IPS-15b (cell line): ENCODE measurements around the gene CACNA1B.

Source experiments
- H3K27me3 ChIP-seq: one replicate; pipeline ENCODE4 v1.6.1; 2013; ENCODE audit warnings: low read length; ENCODE audit not compliant: control insufficient read depth, insufficient read depth
- H3K36me3 ChIP-seq: one replicate; pipeline ENCODE4 v1.6.1; 2013; ENCODE audit warnings: low read length; ENCODE audit not compliant: control insufficient read depth, insufficient read depth
- H3K4me1 ChIP-seq: one replicate; pipeline ENCODE4 v1.6.1; 2013; ENCODE audit warnings: mild to moderate bottlenecking, low read length; ENCODE audit not compliant: control insufficient read depth, insufficient read depth
- H3K4me3 ChIP-seq: one replicate; pipeline ENCODE4 v1.5.1; 2013; ENCODE audit warnings: low read depth, low read length
- H3K9ac ChIP-seq: one replicate; pipeline ENCODE4 v1.6.1; 2013; ENCODE audit warnings: low read depth, mild to moderate bottlenecking, low read length
- H3K9me3 ChIP-seq: one replicate; pipeline ENCODE4 v1.6.1; 2013; ENCODE audit warnings: mild to moderate bottlenecking, low read length; ENCODE audit not compliant: control insufficient read depth, insufficient read depth

The CACNA1B gene

GRCh38 chr9:137951597-137952490 is 74.3 kb downstream of the CACNA1B start:
- H3K4me3 ChIP-seq, result no peak overlapping the region
- no peaks in the 10 kb centered on the region for H3K9me3 ChIP-seq
- H3K27me3 ChIP-seq, result no peaks in the 10 kb centered on the region
- H3K9ac ChIP-seq, result no peak overlapping the region
- H3K4me1 ChIP-seq, result no peaks in the 10 kb centered on the region
- H3K36me3 ChIP-seq, result peaks cover 10% of the 10 kb centered on the region

GRCh38 chr9:137952976-137953666 is 75.5 kb downstream of the CACNA1B start:
- Histone ChIP-seq H3K9me3 (no peaks in the 10 kb centered on the region), H3K36me3 (peaks cover 16% of the 10 kb centered on the region), H3K27me3 (no peaks in the 10 kb centered on the region), H3K4me1 (no peaks in the 10 kb centered on the region), H3K4me3 (no peak overlapping the region), H3K9ac (no peak overlapping the region)

- H3K36me3 ChIP-seq, result peaks cover 20% of the 10 kb centered on the region
- no peak overlapping the region for H3K4me3 ChIP-seq
- no peak overlapping the region for H3K9ac ChIP-seq
- no peaks in the 10 kb centered on the region for H3K9me3 ChIP-seq
- H3K27me3 ChIP-seq, result no peaks in the 10 kb centered on the region
- no peaks in the 10 kb centered on the region for H3K4me1 ChIP-seq
These were observed 76.3 kb downstream of the CACNA1B start for GRCh38 chr9:137953683-137954438.

- no peak overlapping the region for H3K9ac ChIP-seq
- peaks cover 17% of the 10 kb centered on the region for H3K36me3 ChIP-seq
- H3K4me3 ChIP-seq, result no peak overlapping the region
- H3K4me1 ChIP-seq, result no peaks in the 10 kb centered on the region
- H3K27me3 ChIP-seq, result no peaks in the 10 kb centered on the region
- H3K9me3 ChIP-seq, result no peaks in the 10 kb centered on the region
These were observed 77.6 kb downstream of the CACNA1B start for GRCh38 chr9:137955224-137955570.

- Histone ChIP-seq H3K4me1 (no peaks in the 10 kb centered on the region), H3K9me3 (no peaks in the 10 kb centered on the region), H3K27me3 (no peaks in the 10 kb centered on the region), H3K4me3 (no peak overlapping the region), H3K9ac (no peak overlapping the region), H3K36me3 (peaks cover 17% of the 10 kb centered on the region)
These were observed 78.0 kb downstream of the CACNA1B start for GRCh38 chr9:137955586-137955985.

GRCh38 chr9:137956039-137956438 is 78.5 kb downstream of the CACNA1B start:
- Histone ChIP-seq H3K27me3 (no peaks in the 10 kb centered on the region), H3K4me1 (no peaks in the 10 kb centered on the region), H3K9ac (no peak overlapping the region), H3K36me3 (peaks cover 17% of the 10 kb centered on the region), H3K9me3 (no peaks in the 10 kb centered on the region), H3K4me3 (no peak overlapping the region)

GRCh38 chr9:137956688-137957385 is 79.3 kb downstream of the CACNA1B start:
- no peak overlapping the region for H3K4me3 ChIP-seq
- no peak overlapping the region for H3K9ac ChIP-seq
- no peaks in the 10 kb centered on the region for H3K27me3 ChIP-seq
- H3K36me3 ChIP-seq, result peaks cover 12% of the 10 kb centered on the region
- no peaks in the 10 kb centered on the region for H3K9me3 ChIP-seq
- no peaks in the 10 kb centered on the region for H3K4me1 ChIP-seq

GRCh38 chr9:137959641-137960411 is 82.2 kb downstream of the CACNA1B start:
- peaks cover 10% of the 10 kb centered on the region for H3K36me3 ChIP-seq
- H3K27me3 ChIP-seq, result no peaks in the 10 kb centered on the region
- no peak overlapping the region for H3K9ac ChIP-seq
- no peaks in the 10 kb centered on the region for H3K9me3 ChIP-seq
- H3K4me3 ChIP-seq, result peak overlapping the region; percentile 45
- no peaks in the 10 kb centered on the region for H3K4me1 ChIP-seq

- Histone ChIP-seq H3K9me3 (no peaks in the 10 kb centered on the region), H3K27me3 (no peaks in the 10 kb centered on the region), H3K4me1 (no peaks in the 10 kb centered on the region), H3K9ac (no peak overlapping the region), H3K36me3 (peaks cover 10% of the 10 kb centered on the region), H3K4me3 (peak overlapping the region; percentile 73)
These were observed 82.9 kb downstream of the CACNA1B start for GRCh38 chr9:137960496-137960895.

GRCh38 chr9:137963525-137963924 is 85.9 kb downstream of the CACNA1B start:
- Histone ChIP-seq H3K27me3 (no peaks in the 10 kb centered on the region), H3K9ac (no peak overlapping the region)

More at GRCh38 chr9:137963525-137963924, 85.9 kb downstream of the CACNA1B start:
- no peaks in the 10 kb centered on the region for H3K4me1 ChIP-seq
- H3K9me3 ChIP-seq, result no peaks in the 10 kb centered on the region
- peaks cover 4% of the 10 kb centered on the region for H3K36me3 ChIP-seq
- H3K4me3 ChIP-seq, result no peak overlapping the region
